ENCODE measurements around the gene PMPCA.
"Not testable (repeated sequence)": the region's sequence is repeated elsewhere in the genome, so short reads cannot be mapped to it uniquely, and the experiment has no call there.

The PMPCA gene

GRCh38 chr9:136395345-136396218 lies 14.9 kb upstream of the PMPCA start:
- no peak for DNase-seq

GRCh38 chr9:136396219-136396515 lies 14.3 kb upstream of the PMPCA start:
- no peak for DNase-seq

GRCh38 chr9:136397643-136398042 lies 12.8 kb upstream of the PMPCA start:
- DNase-seq = no peak

- DNase-seq = no peak
Measured at GRCh38 chr9:136398286-136398685, 12.2 kb upstream of the PMPCA start.

- no peak for DNase-seq
Measured at GRCh38 chr9:136399176-136400037, 11.1 kb upstream of the PMPCA start.

- DNase-seq = peak; percentile 76
Measured at GRCh38 chr9:136400038-136400834, 10.2 kb upstream of the PMPCA start, which contains the start of gene SNAPC4. TSS of gene SNAPC4 (minus strand) at chr9:136400170. CDS start at chr9:136398428, 1,742 bp downstream.

- DNase-seq = no peak
Measured at GRCh38 chr9:136401173-136401922, 9.1 kb upstream of the PMPCA start.

- DNase-seq = no peak
Measured at GRCh38 chr9:136402067-136402466, 8.4 kb upstream of the PMPCA start.

- DNase-seq = no peak
Measured at GRCh38 chr9:136403538-136403914, 6.9 kb upstream of the PMPCA start.

- no peak for DNase-seq
Measured at GRCh38 chr9:136403915-136404800, 6.3 kb upstream of the PMPCA start.

GRCh38 chr9:136404801-136405136 lies 5.7 kb upstream of the PMPCA start:
- DNase-seq = no peak

- no peak for DNase-seq
Measured at GRCh38 chr9:136405481-136405880, 5.0 kb upstream of the PMPCA start.

- DNase-seq = not testable (repeated sequence)
Measured at GRCh38 chr9:136405904-136406303, 4.6 kb upstream of the PMPCA start.

- DNase-seq = not testable (repeated sequence)
Measured at GRCh38 chr9:136407061-136407460, 3.4 kb upstream of the PMPCA start.

- no peak for DNase-seq
Measured at GRCh38 chr9:136407911-136408310, 2.5 kb upstream of the PMPCA start.

- DNase-seq = peak; percentile 9
Measured at GRCh38 chr9:136409557-136410455, 652 bp upstream of the PMPCA start.

GRCh38 chr9:136411378-136411777 lies 920 bp downstream of the PMPCA start:
- no peak for DNase-seq

GRCh38 chr9:136412962-136413361 lies 2.5 kb downstream of the PMPCA start:
- DNase-seq = no peak

- DNase-seq = no peak
Measured at GRCh38 chr9:136416427-136416826, 6.0 kb downstream of the PMPCA start.

GRCh38 chr9:136416914-136417313 lies 6.5 kb downstream of the PMPCA start:
- no peak for DNase-seq

Data from NCI-H1105 (cell line).